ENCODE results near the gene NET1.

- TF ChIP-seq POLR2A (IDR thresholded peaks at IDR 0.05) (no peak), POLR2AphosphoS5 (IDR thresholded peaks at IDR 0.05) (no peak), EP300 (IDR thresholded peaks at IDR 0.05) (no peak)
- TF ChIP-seq, protein P1, sequence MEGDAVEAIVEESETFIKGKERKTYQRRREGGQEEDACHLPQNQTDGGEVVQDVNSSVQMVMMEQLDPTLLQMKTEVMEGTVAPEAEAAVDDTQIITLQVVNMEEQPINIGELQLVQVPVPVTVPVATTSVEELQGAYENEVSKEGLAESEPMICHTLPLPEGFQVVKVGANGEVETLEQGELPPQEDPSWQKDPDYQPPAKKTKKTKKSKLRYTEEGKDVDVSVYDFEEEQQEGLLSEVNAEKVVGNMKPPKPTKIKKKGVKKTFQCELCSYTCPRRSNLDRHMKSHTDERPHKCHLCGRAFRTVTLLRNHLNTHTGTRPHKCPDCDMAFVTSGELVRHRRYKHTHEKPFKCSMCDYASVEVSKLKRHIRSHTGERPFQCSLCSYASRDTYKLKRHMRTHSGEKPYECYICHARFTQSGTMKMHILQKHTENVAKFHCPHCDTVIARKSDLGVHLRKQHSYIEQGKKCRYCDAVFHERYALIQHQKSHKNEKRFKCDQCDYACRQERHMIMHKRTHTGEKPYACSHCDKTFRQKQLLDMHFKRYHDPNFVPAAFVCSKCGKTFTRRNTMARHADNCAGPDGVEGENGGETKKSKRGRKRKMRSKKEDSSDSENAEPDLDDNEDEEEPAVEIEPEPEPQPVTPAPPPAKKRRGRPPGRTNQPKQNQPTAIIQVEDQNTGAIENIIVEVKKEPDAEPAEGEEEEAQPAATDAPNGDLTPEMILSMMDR (IDR thresholded peaks at IDR 0.05): no peak
Observed at GRCh38 chr10:5465976-5466450, 53.7 kb downstream of the NET1 start.
